SK-N-SH treated with all-trans-retinoic acid at 6 μM for 48 hours (cell line): ENCODE data around the gene LYST.

Source experiments
- ATAC-seq: fragments of 200-7000 bp; cut with Tn5 transposase; 3 replicates; pipeline ENCODE4 v1.9.1; 2020; ENCODE audit warnings: mild to moderate bottlenecking, moderate library complexity
- ARNTL ChIP-seq: fragments of 450-650 bp; formaldehyde crosslinking; IDR thresholded peaks from 2 replicates; pipeline ENCODE4 v1.5.0; 2020; ENCODE audit warnings: low read depth, mild to moderate bottlenecking, moderate library complexity, borderline replicate concordance
- GLIS3 ChIP-seq: fragments of 250-450 bp; sonication (Bioruptor Pico); IDR thresholded peaks from 2 replicates; pipeline ENCODE4 v1.5.0; 2020; ENCODE audit warnings: mild to moderate bottlenecking, moderate library complexity
- ISL1 ChIP-seq: fragments of 250-450 bp; sonication (Bioruptor Pico); IDR thresholded peaks from 2 replicates; pipeline ENCODE4 v2.1.2; 2022; ENCODE audit warnings: mild to moderate bottlenecking, moderate library complexity
- OSR1 ChIP-seq: fragments of 250-450 bp; sonication (Bioruptor Pico); IDR thresholded peaks from 2 replicates; pipeline ENCODE4 v1.8.0; 2022; ENCODE audit warnings: moderate library complexity, mild to moderate bottlenecking, inconsistent platforms
- PATZ1 ChIP-seq: fragments of 250-450 bp; sonication (Bioruptor Pico); IDR thresholded peaks from 2 replicates; pipeline ENCODE4 v1.8.0; 2020; ENCODE audit warnings: mild to moderate bottlenecking, moderate library complexity, borderline replicate concordance
- POU6F1 ChIP-seq: fragments of 250-450 bp; sonication (Bioruptor Pico); IDR thresholded peaks from 2 replicates; pipeline ENCODE4 v1.8.0; 2021; ENCODE audit warnings: low read depth, mild to moderate bottlenecking, moderate library complexity, borderline replicate concordance
- PPARA ChIP-seq: fragments of 250-450 bp; sonication (Bioruptor Pico); IDR thresholded peaks from 2 replicates; pipeline ENCODE4 v1.5.0; 2020; ENCODE audit warnings: mild to moderate bottlenecking, borderline replicate concordance
- RARB ChIP-seq: fragments of 250-450 bp; sonication (Bioruptor Pico); IDR thresholded peaks from 2 replicates; pipeline ENCODE4 v1.8.0; 2021; ENCODE audit warnings: mild to moderate bottlenecking, moderate library complexity
- SNAI2 ChIP-seq: fragments of 250-450 bp; sonication (Bioruptor Pico); IDR thresholded peaks from 2 replicates; pipeline ENCODE4 v1.5.0; 2020; ENCODE audit warnings: mild to moderate bottlenecking, moderate library complexity
- TCF4 ChIP-seq: fragments of 250-450 bp; sonication (Bioruptor Pico); IDR thresholded peaks from 2 replicates; pipeline ENCODE4 v1.8.0; 2021; ENCODE audit warnings: mild to moderate bottlenecking, moderate library complexity, borderline replicate concordance
- TOX ChIP-seq: fragments of 250-450 bp; sonication (Bioruptor Pico); IDR thresholded peaks from 2 replicates; pipeline ENCODE4 v1.8.0; 2021; ENCODE audit warnings: mild to moderate bottlenecking, moderate library complexity, borderline replicate concordance
- ZNF565 ChIP-seq: fragments of 450-650 bp; formaldehyde crosslinking; conservative IDR thresholded peaks from 2 replicates; pipeline ENCODE4 v1.5.0; 2020; ENCODE audit warnings: low read depth, mild to moderate bottlenecking, moderate library complexity
- ZNF70 ChIP-seq: fragments of 450-650 bp; formaldehyde crosslinking; IDR thresholded peaks from 2 replicates; pipeline ENCODE4 v1.5.0; 2020; ENCODE audit warnings: mild to moderate bottlenecking, moderate library complexity
- TF ChIP-seq, protein P1 (sequence below): fragments of 250-450 bp; sonication (Bioruptor Pico); IDR thresholded peaks from 2 replicates; pipeline ENCODE4 v1.5.1; 2021; ENCODE audit warnings: mild to moderate bottlenecking, moderate library complexity
- TF ChIP-seq, protein P2 (sequence below): fragments of 250-450 bp; sonication (Bioruptor Pico); IDR thresholded peaks from 2 replicates; pipeline ENCODE4 v1.5.0; 2020; ENCODE audit warnings: mild to moderate bottlenecking, moderate library complexity

Gene LYST

DNA sequence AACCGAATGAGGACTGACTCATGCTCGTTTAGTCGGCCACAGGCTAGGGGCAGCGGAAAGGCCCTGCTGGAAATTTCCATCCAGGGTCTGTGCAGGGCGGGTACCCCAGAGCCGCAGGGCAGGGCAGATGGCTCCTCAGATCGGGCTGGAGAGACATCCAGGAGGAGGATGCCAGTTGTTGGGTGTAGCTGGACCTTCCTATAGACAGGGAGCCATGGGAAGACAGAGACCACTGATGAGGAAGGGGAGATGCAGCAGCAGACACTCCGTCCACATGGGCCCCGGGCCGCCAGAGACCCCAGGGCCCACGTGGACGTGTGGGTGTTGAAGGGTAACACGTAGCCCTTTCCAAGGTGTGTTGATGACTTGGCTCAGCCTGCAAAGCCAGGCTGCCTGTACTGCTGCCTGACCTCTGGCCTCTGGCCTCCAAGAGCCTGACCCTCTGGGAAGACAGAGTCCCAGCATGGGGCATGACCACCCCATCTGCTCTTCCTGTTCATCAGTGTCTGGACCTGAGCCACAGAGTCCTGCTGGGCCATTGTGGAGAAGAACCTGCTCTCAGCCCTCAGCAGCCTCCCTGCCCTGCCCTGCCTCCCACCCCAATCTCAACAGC, 221.9 kb downstream of the LYST start:
- ATAC-seq: no peak
- TF ChIP-seq TCF4: no peak
- TF ChIP-seq PPARA (CRISPR knock-in tag): no peak
- TF ChIP-seq SNAI2 (CRISPR knock-in tag): no peak
- TF ChIP-seq GLIS3: no peak
- TF ChIP-seq TOX (CRISPR knock-in tag): no peak
- TF ChIP-seq ZNF565 (CRISPR knock-in tag): no peak
- TF ChIP-seq, protein P1, sequence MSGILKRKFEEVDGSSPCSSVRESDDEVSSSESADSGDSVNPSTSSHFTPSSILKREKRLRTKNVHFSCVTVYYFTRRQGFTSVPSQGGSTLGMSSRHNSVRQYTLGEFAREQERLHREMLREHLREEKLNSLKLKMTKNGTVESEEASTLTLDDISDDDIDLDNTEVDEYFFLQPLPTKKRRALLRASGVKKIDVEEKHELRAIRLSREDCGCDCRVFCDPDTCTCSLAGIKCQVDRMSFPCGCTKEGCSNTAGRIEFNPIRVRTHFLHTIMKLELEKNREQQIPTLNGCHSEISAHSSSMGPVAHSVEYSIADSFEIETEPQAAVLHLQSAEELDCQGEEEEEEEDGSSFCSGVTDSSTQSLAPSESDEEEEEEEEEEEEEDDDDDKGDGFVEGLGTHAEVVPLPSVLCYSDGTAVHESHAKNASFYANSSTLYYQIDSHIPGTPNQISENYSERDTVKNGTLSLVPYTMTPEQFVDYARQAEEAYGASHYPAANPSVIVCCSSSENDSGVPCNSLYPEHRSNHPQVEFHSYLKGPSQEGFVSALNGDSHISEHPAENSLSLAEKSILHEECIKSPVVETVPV (CRISPR knock-in tag): no peak
- no peak for TF ChIP-seq ISL1
- TF ChIP-seq POU6F1 (CRISPR knock-in tag): no peak
- TF ChIP-seq, protein P2, sequence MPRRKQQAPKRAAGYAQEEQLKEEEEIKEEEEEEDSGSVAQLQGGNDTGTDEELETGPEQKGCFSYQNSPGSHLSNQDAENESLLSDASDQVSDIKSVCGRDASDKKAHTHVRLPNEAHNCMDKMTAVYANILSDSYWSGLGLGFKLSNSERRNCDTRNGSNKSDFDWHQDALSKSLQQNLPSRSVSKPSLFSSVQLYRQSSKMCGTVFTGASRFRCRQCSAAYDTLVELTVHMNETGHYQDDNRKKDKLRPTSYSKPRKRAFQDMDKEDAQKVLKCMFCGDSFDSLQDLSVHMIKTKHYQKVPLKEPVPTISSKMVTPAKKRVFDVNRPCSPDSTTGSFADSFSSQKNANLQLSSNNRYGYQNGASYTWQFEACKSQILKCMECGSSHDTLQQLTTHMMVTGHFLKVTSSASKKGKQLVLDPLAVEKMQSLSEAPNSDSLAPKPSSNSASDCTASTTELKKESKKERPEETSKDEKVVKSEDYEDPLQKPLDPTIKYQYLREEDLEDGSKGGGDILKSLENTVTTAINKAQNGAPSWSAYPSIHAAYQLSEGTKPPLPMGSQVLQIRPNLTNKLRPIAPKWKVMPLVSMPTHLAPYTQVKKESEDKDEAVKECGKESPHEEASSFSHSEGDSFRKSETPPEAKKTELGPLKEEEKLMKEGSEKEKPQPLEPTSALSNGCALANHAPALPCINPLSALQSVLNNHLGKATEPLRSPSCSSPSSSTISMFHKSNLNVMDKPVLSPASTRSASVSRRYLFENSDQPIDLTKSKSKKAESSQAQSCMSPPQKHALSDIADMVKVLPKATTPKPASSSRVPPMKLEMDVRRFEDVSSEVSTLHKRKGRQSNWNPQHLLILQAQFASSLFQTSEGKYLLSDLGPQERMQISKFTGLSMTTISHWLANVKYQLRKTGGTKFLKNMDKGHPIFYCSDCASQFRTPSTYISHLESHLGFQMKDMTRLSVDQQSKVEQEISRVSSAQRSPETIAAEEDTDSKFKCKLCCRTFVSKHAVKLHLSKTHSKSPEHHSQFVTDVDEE (CRISPR knock-in tag): no peak
- no peak for TF ChIP-seq PATZ1 (CRISPR knock-in tag)
- TF ChIP-seq, all 23 proteins: peak for 0

DNA sequence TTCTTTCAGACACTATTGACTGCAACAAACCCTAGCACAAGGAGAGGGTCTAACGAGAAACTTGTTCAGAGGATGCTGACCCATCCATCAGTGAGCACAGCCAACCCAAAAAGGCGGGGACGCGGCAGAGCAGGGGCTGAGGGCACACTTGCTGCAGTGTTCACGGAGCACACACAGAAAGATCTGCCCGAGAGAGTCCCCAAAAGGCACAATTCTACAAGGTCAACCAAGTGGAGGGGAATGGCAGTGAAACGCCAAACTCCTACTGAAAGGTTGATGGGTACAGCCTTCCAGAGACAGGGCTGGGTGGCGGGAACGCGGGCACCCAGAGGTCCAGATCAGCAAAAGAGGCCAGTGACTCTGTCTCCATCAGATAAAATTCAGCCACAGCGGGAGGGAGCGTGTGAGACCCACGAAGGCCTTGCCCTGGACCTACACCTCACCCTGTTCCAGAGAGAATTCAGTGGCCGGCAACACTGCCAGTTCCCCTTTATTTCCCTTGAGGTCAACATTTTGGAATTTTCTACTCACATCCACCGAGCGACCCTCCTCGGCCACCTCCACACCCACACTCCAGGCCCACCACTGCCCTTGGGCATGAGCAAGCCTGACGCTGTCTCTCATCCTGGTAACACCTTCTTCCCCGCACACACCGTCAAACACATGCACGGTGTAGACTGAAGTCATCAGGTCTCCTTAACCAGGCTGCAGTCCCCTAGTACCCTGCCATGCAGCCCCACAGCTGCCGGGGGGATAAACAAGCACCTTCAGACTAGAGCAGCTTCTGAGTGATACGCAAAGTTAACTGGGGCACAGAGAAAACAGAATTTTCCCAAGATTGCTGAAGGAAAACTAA, 222.6 kb downstream of the LYST start:
- ATAC-seq: no peak
- TF ChIP-seq ZNF70 (CRISPR knock-in tag) (peak; percentile 56), ZNF565 (CRISPR knock-in tag) (no peak)

- TF ChIP-seq TCF4: no peak
- no peak for TF ChIP-seq ARNTL (CRISPR knock-in tag)
- TF ChIP-seq PPARA (CRISPR knock-in tag): no peak
- TF ChIP-seq ZNF70 (CRISPR knock-in tag): no peak
- TF ChIP-seq RARB (CRISPR knock-in tag): no peak
- ATAC-seq: no peak
Measured at GRCh38 chr1:235642943-235643371, 223.7 kb downstream of the LYST start.

- TF ChIP-seq OSR1 (CRISPR knock-in tag) (no peak), TOX (CRISPR knock-in tag) (peak; percentile 29; the same call in 1 of the 2 replicates)
Measured at GRCh38 chr1:235642011-235642942, 224.4 kb downstream of the LYST start.

More at GRCh38 chr1:235642011-235642942, 224.4 kb downstream of the LYST start:
- ATAC-seq: peak; percentile 55
